Skin epidermis (tissue), 12 donors: ENCODE results near the gene GMDS.
A peak's percentile ranks its signal among the peaks of the same experiment; 100 is the strongest.

Source experiments
- H3K27ac ChIP-seq, 21 experiments: fragments of 200-600 bp; sonication (generic) in 11 of 21; one replicate each; pipeline ENCODE4 v1.5.0; 2020; ENCODE audit warnings: mild to moderate bottlenecking in 3 of 21, inconsistent platforms in 2 of 21, moderate library complexity in 2 of 21
- H3K4me3 ChIP-seq, 7 experiments: fragments of 200-600 bp; sonication (generic) in 2 of 7; one replicate each; pipeline ENCODE4 v1.5.0; 2020; ENCODE audit warnings: inconsistent platforms in 2 of 7, mild to moderate bottlenecking in 2 of 7, moderate library complexity in 1 of 7

The GMDS gene

DNA sequence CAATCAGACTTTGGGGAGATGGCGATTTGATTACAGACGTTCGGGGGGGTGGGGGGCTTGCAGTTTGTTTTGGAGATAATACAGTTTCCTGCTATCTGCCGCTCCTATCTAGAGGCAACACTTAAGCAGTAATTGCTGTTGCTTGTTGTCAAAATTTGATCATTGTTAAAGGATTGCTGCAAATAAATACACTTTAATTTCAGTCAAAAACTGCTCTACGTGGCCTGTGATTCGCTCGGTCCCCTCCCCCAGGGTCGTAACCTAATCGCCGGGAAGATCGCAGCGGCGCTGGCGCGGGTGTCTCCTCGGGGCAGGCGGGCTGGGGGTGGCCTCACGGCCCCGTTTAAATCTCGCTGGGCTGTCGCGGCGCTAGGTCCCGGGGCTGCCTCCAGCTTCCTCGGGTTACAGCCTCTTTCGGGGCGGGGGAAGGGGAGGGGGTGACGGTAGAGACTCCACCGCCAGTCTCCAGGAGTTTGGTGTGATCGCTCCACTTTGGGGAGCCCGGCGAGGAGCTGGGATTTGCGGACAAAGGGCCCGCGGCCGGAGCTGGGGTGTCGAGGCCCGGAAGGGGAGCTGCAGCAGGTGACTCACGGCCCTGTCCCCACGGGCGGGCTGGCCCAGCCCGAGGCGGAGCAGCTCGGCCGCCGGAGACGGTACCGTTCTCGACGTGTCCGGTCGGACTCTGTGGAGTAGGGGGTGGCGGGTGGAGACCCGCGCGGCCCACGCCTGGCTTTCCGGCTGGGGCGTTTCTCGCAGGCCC lies 631.5 kb downstream of the GMDS start:
- Histone ChIP-seq H3K4me3 (peak overlapping the region; percentile 31 to 65 (median 61)), H3K27ac (peak overlapping the region in 19 of 21 experiments; percentile 25 to 91 (median 72))

DNA sequence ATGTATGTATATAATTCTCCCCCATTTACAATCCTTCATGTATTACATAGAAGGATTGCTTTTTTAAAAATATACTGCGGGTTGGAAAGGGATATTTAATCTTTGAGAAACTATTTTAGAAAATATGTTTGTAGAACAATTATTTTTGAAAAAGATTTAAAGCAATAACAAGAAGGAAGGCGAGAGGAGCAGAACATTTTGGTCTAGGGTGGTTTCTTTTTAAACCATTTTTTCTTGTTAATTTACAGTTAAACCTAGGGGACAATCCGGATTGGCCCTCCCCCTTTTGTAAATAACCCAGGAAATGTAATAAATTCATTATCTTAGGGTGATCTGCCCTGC lies 632.1 kb downstream of the GMDS start:
- H3K4me3 ChIP-seq: peak overlapping the region; percentile 31 to 65 (median 61)

DNA sequence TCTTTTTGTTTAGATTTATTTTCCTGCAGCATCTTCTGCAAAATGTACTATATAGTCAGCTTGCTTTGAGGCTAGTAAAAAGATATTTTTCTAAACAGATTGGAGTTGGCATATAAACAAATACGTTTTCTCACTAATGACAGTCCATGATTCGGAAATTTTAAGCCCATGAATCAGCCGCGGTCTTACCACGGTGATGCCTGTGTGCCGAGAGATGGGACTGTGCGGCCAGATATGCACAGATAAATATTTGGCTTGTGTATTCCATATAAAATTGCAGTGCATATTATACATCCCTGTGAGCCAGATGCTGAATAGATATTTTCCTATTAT lies 632.5 kb downstream of the GMDS start:
- H3K4me3 ChIP-seq: peak overlapping the region; percentile 31 to 65 (median 61)
- H3K27ac ChIP-seq: peak overlapping the region in 11 of 21 experiments; percentile 11 to 91 (median 82)

More for the DNA sequence above, 632.1 kb downstream of the GMDS start:
- peak overlapping the region in 15 of 21 experiments; percentile 32 to 91 (median 77) for H3K27ac ChIP-seq

DNA sequence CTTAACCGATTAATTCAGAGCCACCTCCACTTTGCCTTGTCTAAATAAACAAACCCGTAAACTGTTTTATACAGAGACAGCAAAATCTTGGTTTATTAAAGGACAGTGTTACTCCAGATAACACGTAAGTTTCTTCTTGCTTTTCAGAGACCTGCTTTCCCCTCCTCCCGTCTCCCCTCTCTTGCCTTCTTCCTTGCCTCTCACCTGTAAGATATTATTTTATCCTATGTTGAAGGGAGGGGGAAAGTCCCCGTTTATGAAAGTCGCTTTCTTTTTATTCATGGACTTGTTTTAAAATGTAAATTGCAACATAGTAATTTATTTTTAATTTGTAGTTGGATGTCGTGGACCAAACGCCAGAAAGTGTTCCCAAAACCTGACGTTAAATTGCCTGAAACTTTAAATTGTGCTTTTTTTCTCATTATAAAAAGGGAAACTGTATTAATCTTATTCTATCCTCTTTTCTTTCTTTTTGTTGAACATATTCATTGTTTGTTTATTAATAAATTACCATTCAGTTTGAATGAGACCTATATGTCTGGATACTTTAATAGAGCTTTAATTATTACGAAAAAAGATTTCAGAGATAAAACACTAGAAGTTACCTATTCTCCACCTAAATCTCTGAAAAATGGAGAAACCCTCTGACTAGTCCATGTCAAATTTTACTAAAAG lies 633.0 kb downstream of the GMDS start:
- Histone ChIP-seq H3K4me3 (peak overlapping the region; percentile 46 to 65 (median 61)), H3K27ac (peak overlapping the region in 18 of 21 experiments; percentile 13 to 91 (median 78))

DNA sequence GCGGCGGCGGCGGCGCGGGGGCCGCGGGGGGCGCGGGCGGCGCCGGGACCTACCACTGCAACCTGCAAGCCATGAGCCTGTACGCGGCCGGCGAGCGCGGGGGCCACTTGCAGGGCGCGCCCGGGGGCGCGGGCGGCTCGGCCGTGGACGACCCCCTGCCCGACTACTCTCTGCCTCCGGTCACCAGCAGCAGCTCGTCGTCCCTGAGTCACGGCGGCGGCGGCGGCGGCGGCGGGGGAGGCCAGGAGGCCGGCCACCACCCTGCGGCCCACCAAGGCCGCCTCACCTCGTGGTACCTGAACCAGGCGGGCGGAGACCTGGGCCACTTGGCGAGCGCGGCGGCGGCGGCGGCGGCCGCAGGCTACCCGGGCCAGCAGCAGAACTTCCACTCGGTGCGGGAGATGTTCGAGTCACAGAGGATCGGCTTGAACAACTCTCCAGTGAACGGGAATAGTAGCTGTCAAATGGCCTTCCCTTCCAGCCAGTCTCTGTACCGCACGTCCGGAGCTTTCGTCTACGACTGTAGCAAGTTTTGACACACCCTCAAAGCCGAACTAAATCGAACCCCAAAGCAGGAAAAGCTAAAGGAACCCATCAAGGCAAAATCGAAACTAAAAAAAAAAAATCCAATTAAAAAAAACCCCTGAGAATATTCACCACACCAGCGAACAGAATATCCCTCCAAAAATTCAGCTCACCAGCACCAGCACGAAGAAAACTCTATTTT lies 633.7 kb downstream of the GMDS start:
- Histone ChIP-seq H3K27ac (peak overlapping the region in 18 of 21 experiments; percentile 13 to 91 (median 78)), H3K4me3 (peak overlapping the region; percentile 46 to 65 (median 61))

DNA sequence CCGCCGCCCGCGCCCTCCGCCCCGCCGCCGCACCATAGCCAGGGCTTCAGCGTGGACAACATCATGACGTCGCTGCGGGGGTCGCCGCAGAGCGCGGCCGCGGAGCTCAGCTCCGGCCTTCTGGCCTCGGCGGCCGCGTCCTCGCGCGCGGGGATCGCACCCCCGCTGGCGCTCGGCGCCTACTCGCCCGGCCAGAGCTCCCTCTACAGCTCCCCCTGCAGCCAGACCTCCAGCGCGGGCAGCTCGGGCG lies 634.2 kb downstream of the GMDS start:
- peak overlapping the region in 17 of 21 experiments; percentile 52 to 91 (median 83) for H3K27ac ChIP-seq
- peak overlapping the region; percentile 46 to 65 (median 61) for H3K4me3 ChIP-seq

DNA sequence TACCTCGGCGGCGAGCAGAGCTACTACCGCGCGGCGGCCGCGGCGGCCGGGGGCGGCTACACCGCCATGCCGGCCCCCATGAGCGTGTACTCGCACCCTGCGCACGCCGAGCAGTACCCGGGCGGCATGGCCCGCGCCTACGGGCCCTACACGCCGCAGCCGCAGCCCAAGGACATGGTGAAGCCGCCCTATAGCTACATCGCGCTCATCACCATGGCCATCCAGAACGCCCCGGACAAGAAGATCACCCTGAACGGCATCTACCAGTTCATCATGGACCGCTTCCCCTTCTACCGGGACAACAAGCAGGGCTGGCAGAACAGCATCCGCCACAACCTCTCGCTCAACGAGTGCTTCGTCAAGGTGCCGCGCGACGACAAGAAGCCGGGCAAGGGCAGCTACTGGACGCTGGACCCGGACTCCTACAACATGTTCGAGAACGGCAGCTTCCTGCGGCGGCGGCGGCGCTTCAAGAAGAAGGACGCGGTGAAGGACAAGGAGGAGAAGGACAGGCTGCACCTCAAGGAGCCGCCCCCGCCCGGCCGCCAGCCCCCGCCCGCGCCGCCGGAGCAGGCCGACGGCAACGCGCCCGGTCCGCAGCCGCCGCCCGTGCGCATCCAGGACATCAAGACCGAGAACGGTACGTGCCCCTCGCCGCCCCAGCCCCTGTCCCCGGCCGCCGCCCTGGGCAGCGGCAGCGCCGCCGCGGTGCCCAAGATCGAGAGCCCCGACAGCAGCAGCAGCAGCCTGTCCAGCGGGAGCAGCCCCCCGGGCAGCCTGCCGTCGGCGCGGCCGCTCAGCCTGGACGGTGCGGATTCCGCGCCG lies 634.7 kb downstream of the GMDS start:
- Histone ChIP-seq H3K27ac (peak overlapping the region in 19 of 21 experiments; percentile 42 to 91 (median 81)), H3K4me3 (peak overlapping the region; percentile 46 to 65 (median 61))

DNA sequence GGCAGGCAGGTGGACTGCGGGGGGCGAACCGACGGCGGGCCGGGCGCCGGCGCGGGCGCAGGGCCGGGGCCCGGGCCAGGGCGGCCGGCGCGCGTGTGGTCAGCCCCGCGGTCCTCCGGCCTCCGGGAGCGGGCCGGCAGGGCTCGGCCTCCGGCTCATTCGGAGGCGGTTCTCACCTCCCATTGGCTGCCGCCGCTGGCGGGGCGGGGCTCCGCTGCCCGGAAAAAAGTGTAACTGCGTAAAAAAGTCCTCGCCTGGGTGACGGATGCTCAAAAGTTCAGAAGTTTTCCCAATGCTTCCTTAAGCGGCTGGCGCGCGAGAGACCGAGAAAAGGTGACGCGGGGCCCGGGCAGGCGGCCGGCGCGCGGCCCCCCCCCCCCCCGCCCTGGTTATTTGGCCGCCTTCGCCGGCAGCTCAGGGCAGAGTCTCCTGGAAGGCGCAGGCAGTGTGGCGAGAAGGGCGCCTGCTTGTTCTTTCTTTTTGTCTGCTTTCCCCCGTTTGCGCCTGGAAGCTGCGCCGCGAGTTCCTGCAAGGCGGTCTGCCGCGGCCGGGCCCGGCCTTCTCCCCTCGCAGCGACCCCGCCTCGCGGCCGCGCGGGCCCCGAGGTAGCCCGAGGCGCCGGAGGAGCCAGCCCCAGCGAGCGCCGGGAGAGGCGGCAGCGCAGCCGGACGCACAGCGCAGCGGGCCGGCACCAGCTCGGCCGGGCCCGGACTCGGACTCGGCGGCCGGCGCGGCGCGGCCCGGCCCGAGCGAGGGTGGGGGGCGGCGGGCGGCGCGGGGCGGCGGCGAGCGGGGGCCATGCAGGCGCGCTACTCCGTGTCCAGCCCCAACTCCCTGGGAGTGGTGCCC lies 635.5 kb downstream of the GMDS start, which contains the start of gene FOXC1:
FOXC1 (plus strand) TSS at position 268 of the 849 bp plus-strand sequence; CDS start at position 799, 531 bp downstream.
- Histone ChIP-seq H3K27ac (peak within 1 kb of the TSS; percentile 42 to 92 (median 81)), H3K4me3 (peak within 1 kb of the TSS; percentile 47 to 65 (median 61))

DNA sequence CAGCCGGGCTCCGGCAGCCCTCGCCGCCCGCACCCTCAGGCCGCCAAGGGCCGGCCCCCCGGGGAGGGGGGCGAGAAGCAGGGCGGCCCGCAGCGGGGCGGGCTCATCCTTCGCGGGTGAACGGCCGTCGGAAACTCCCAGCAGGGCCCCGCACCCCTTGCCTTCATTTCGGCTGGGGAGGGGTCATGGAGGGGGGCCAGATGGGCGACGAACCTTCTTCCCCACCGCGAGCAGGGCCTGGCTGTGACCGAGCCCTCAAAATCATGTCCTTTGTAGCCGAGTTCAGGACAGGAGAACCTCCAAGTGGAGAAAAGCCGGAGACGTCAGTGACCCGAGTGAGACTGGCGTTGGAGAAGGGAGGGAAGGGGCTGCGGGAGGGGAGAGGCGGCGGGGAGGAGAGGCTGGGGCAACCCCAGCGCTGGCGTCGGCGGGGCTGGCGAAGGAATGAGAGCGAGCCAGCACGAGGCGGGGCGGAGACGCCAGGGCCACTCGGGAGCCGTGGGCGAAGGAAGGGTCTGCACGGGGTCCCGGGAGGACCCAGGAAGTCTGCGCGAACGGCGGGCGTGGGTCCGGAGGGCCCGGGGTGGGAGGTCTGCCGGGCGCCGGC lies 636.3 kb downstream of the GMDS start:
- Histone ChIP-seq H3K27ac (peak overlapping the region in 17 of 21 experiments; percentile 23 to 92 (median 66)), H3K4me3 (peak overlapping the region; percentile 47 to 65 (median 61))

DNA sequence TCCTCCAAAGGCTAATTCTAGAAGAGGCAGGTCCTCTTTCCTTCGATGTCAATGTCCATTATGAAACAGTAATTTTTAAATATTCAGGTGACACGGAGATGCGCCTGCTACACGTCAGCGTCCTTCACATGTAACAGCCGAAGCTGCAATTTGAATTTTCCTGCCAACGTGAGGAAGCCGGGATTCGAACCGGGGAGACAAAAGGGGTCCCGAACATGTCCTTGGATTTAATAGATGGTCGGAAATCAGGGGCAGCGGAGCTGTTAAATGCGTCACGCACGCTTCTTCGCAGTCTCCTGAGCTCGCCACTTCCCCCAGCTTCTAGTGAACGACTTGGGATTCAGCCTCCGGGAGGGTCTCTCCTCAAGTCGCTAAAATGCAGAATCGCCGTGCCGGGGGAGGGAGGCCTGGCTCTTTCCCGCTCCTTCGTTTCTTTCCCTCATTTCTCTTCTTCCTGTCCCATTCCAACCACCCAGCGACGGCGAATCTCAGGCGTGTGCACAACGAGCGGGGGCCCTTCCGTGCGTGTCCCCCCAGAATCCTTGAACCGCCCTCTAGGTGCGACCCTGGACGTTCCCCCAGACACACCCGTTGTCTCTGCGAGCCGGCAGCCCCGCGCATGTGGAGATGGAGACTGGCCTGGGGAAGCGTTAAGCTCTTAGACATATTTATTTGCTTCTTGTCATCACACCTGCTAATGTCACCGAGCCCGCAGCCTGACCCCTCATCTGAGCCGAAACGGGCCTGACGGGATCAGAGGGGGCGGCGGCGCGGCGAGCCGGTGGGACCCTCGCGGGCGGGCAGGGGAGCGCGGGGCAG lies 637.0 kb downstream of the GMDS start:
- H3K4me3 ChIP-seq: peak overlapping the region in 5 of 7 experiments; percentile 60 to 65 (median 62)

DNA sequence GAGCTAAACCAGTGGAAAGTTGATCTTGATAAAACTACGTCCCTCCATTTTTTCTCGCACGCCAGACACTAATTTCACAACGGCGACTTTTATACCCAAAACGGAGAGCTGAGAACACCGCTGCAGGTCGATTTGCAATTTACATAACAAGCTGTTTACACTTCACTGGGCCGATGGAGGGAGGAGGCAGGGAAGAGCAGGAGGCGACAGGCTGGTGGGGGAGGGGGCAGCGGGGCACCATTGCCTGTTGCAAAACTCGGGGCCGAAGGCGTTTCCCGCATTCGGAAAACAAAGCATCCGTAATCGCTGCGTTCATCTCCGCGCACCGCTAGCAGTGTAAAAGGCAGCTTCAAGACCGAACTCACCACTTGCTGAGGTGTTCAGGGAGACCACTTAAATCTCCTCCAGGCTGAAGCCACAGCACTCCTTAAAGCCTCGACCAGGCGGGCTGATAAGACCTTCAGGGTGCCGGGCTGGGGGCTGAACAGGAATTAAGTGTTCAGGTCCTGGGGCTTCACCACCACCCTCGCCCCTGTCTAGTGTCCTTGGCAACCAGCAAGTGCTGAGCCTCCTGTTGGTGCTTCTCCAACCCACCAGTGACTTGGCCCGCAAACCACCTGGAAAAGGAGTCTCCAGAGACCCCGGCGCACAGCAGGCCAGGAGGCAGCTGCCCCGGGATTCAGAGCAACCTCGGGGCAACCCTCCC lies 637.7 kb downstream of the GMDS start:
- Histone ChIP-seq H3K27ac (peak overlapping the region in 6 of 21 experiments; percentile 30 to 92 (median 77)), H3K4me3 (peak overlapping the region in 3 of 7 experiments; percentile 4 to 61 (median 4))

More for the DNA sequence above, 637.0 kb downstream of the GMDS start:
- peak overlapping the region in 7 of 21 experiments; percentile 73 to 92 (median 78) for H3K27ac ChIP-seq

DNA sequence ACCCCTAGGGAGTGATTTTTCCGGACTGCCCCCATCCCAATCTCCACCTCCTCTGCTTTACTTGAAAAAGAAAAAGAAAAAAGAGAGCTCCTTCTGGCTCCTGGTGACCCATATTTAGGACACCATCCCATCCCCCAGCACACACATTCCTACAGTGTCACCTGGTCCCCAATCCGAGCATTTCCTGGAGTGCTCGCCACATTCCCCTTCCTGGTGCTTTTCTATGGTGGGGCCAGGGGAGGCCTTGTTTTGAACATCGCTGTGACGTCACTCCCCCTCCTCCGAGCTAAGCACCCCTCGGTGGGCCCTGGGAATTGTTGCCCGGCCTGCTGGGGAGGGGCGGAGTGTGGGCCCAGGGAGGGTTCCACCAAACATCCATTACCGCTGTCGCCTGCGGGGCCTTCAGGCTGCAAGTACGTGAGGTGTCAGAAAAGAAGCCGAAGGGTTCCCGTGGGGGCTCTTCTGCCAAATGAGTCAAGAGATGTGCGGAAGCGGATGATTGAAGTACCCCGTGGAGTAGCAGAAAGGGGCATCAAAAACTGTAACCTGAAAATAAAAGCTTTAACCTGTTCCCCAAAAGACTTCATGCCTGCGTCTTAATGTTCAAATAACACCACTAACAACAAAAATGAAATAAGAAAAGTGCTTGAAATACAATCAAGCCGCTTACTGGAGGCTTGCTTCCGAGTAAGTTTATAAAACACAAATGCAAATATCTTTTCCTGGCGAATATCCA lies 638.5 kb downstream of the GMDS start:
- peak overlapping the region in 3 of 21 experiments; percentile 20 to 92 (median 80) for H3K27ac ChIP-seq
- H3K4me3 ChIP-seq: peak overlapping the region in 1 of 7 experiments; percentile 61

DNA sequence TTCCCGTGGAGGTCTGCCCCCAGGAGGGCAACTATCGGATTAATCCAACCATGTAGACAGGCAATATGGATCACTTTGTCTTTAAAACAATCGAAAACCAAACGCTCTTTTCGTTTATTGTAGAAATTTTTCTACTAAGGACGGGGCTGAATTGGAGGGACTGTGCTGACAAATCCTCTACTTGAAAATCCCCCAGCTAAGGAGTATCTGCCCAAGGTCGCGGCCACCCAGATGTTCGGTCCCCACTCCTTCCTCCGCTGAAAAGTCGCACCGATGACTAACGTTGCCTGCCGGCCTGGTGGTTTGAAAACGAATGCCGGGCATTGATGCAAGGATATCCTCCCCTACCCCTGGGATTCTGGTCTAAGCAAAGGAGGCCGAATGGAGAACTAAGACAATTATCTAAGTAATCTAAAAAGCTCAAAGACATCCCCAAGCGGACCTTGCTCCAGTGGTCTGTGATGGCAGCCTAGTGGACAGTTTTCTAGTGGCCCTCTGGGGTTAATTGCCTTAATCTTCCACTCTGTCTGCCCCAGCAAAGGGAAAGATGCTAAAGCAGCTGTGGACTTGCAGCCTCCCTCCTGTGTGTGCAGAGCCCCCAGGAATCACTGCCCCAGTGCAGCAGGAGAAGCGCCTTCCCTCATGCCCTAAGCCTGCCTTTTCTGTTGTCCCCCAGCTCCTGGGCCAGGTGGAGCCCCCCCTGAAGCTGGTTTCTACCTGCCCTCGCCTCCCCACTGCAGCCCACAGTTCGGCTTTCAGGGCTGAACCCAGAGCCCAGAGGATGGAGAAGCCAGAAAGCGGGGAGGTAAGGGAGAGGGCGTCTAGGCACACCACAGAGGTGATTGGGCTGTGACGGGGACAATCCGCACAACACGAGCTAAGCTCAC lies 639.3 kb downstream of the GMDS start:
- Histone ChIP-seq H3K4me3 (no peak overlapping the region), H3K27ac (peak overlapping the region in 1 of 21 experiments; percentile 74)

DNA sequence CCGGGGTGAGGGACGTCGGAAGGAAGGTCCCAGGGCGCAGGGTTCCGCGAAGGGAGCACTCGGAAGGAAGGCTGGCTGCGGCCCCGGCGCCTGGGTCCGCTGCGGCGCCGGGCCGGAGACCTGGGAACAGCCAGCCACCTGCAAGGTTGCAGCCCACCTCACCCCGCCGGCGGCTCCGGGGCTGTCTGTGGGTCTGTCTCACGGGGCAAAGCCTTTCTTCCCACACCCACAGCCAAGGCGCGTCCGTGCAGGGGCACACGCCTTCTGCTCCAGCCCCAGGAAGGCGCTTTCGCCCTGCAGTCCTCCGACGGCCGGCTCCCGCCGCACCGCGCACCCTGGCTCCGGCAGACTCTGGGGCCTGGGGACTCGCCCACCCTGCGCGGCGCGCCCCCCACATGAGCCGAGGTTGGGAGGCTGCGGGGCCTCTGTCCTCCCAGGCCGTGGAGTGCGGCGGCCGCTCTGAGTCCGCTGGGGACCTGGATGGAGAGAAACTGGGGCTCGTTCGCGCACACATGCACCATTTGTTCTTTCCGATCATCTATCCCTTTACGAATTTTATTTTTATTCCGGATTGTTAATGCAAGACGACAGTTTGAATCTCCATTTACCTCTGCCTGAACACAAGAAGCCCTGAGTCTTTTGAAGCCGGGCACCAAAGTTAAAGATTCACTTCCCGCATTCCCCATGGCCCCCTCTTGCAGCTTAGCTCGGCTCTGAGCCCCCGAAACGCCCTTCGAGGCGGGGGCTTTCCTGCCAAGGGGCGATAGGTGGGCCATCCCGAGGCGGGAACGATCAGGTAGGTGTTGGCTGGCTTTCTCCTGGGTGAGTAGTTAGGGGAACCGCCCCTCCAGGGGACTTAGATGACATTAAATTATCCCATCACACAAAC lies 640.2 kb downstream of the GMDS start:
- Histone ChIP-seq H3K27ac (peak overlapping the region in 12 of 21 experiments; percentile 8 to 74 (median 52)), H3K4me3 (peak overlapping the region; percentile 19 to 50 (median 33))
